ENCODE measurements around the gene SH2D6.

The SH2D6 gene

DNA sequence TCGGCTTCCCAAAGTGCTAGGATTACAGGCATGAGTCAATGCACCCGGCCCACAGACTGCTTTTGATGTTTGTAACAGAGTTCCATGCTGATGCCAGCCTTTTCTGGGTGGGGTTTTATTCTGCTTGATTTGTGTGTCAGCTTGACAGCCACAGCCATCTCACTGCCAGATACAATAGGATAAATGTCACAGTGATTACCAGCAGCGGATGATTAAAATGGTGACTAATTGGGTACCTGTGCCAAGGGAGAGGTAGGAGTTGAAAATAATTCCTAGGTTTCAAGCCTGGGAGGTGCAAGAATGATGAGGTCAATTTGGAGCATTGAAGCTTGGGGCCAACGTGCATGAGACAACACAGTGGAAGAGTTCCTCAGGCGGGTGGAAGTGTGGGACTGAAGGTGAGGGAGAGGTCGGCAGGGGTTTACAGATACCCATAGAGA lies 39.4 kb downstream of the SH2D6 start:
- no peak overlapping the region for H3K4me3 ChIP-seq (ENCODE audit: insufficient read depth in 1 of 2, low read depth in 1 of 2, low read length in 2 of 2)
- H3K27me3 ChIP-seq (ENCODE audit: control insufficient read depth in 1 of 2, insufficient read depth in 1 of 2, low read length in 2 of 2) = no peaks in the 10 kb centered on the region
- no peaks in the 10 kb centered on the region for H3K9me3 ChIP-seq (ENCODE audit: control insufficient read depth, low read length)
- no peaks in the 10 kb centered on the region for H3K36me3 ChIP-seq (ENCODE audit: control insufficient read depth in 1 of 2, insufficient read depth in 2 of 2, low read depth in 1 of 2, low read length in 2 of 2)
- H3K9ac ChIP-seq (ENCODE audit: low read length) = no peak overlapping the region
- no peak overlapping the region for H3K14ac ChIP-seq (ENCODE audit: low read length in 2 of 2)
- no peak overlapping the region for H3K23ac ChIP-seq (ENCODE audit: low read length in 2 of 2)
- H3K18ac ChIP-seq (ENCODE audit: low read depth in 1 of 2, low read length in 2 of 2) = no peak overlapping the region
- no peak overlapping the region for H2AK5ac ChIP-seq (ENCODE audit: low read length, severe bottlenecking)
- no peaks in the 10 kb centered on the region for H3K4me1 ChIP-seq (ENCODE audit: control insufficient read depth, insufficient read depth, low read depth, low read length)
- H2BK15ac ChIP-seq (ENCODE audit: low read depth, poor library complexity, severe bottlenecking) = no peak overlapping the region
- 85% methylated on average over 6 of the region's 6 CpGs for WGBS
- DNase-seq = no peak
- H2BK12ac ChIP-seq (ENCODE audit: low read length in 2 of 2) = no peak overlapping the region
- no peak overlapping the region for H3K4me2 ChIP-seq (ENCODE audit: low read length, poor library complexity, severe bottlenecking)
- no peak overlapping the region for H4K8ac ChIP-seq (ENCODE audit: low read length)
- H4K91ac ChIP-seq (ENCODE audit: low read length) = no peak overlapping the region
- H3K4ac ChIP-seq (ENCODE audit: low read depth in 1 of 2, low read length in 2 of 2) = no peak overlapping the region
- no peak overlapping the region for H3K27ac ChIP-seq (ENCODE audit: low read length, poor library complexity, severe bottlenecking)
- no peak overlapping the region for H2BK120ac ChIP-seq (ENCODE audit: low read depth, low read length)
- no peak overlapping the region for H2BK5ac ChIP-seq (ENCODE audit: low read depth, low read length, poor library complexity, severe bottlenecking)
- no peak overlapping the region for H2AFZ ChIP-seq (ENCODE audit: low read depth, low read length)
- H3K79me1 ChIP-seq (replicated peaks; ENCODE audit: low read length, poor library complexity, severe bottlenecking) = no peaks in the 10 kb centered on the region

DNA sequence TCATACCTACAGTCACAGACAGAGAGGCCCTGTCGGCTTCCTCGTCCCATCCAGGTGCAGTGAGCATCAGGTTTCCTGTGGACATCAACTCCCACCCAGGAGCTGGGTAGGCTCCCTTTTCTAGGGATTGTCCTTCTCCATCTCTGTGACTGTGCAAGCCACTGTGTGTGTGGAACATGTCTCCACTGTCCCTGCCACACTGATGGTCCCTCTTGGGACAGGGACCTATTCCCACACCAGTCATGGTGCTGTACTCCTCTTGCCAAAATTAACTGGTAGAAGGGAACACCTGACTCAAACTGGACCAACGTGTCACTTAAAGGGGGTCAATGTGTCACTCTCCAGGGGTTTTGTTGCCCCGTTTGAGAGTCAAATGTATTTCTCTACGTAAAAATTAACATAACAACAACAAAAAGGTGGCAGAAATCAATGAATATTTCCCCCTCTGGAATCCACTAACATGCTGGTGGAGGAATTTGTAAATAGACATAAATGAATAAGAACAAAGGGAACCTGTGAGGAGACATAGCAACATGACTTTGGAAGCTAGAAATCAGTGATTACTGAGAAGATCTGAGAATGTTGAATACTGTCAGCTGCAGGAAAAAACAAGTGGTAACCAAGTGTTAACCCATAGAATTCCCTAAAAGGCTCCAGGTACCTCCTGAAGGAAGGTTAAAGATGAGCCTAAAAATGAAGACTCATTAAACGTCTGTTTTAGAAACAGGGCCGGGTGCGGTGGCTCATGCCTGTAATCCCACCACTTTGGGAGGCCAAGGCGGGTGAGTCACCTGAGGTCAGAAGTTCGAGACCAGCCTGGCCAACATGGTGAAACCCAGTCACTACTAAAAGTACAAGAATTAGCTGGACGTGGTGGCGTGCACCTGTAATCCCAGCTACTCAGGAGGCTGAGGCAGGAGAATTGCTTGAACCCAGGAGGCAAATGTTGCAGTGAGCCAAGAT lies 40.4 kb downstream of the SH2D6 start:
- H3K23ac ChIP-seq (ENCODE audit: low read length in 2 of 2) = no peak overlapping the region
- DNase-seq = no peak
- H3K9ac ChIP-seq (ENCODE audit: low read length) = no peak overlapping the region
- no peaks in the 10 kb centered on the region for H3K36me3 ChIP-seq (ENCODE audit: control insufficient read depth in 1 of 2, insufficient read depth in 2 of 2, low read depth in 1 of 2, low read length in 2 of 2)
- no peak overlapping the region for H2BK5ac ChIP-seq (ENCODE audit: low read depth, low read length, poor library complexity, severe bottlenecking)
- H2AFZ ChIP-seq (ENCODE audit: low read depth, low read length) = no peak overlapping the region
- no peak overlapping the region for H2BK12ac ChIP-seq (ENCODE audit: low read length in 2 of 2)
- H3K79me1 ChIP-seq (replicated peaks; ENCODE audit: low read length, poor library complexity, severe bottlenecking) = no peaks in the 10 kb centered on the region
- 63% methylated on average over 10 of the region's 12 CpGs for WGBS
- H2BK120ac ChIP-seq (ENCODE audit: low read depth, low read length) = no peak overlapping the region
- no peaks in the 10 kb centered on the region for H3K27me3 ChIP-seq (ENCODE audit: control insufficient read depth in 1 of 2, insufficient read depth in 1 of 2, low read length in 2 of 2)
- H3K18ac ChIP-seq (ENCODE audit: low read depth in 1 of 2, low read length in 2 of 2) = no peak overlapping the region
- peak overlapping the region; percentile 12 for H2BK15ac ChIP-seq (ENCODE audit: low read depth, poor library complexity, severe bottlenecking)
- no peak overlapping the region for H3K4me3 ChIP-seq (ENCODE audit: insufficient read depth in 1 of 2, low read depth in 1 of 2, low read length in 2 of 2)
- no peak overlapping the region for H4K91ac ChIP-seq (ENCODE audit: low read length)
- no peak overlapping the region for H3K27ac ChIP-seq (ENCODE audit: low read length, poor library complexity, severe bottlenecking)
- no peak overlapping the region for H3K14ac ChIP-seq (ENCODE audit: low read length in 2 of 2)
- H3K4me1 ChIP-seq (ENCODE audit: control insufficient read depth, insufficient read depth, low read depth, low read length) = no peaks in the 10 kb centered on the region
- H2AK5ac ChIP-seq (ENCODE audit: low read length, severe bottlenecking) = no peak overlapping the region
- no peaks in the 10 kb centered on the region for H3K9me3 ChIP-seq (ENCODE audit: control insufficient read depth, low read length)
- H4K8ac ChIP-seq (ENCODE audit: low read length) = no peak overlapping the region
- H3K4ac ChIP-seq (ENCODE audit: low read depth in 1 of 2, low read length in 2 of 2) = no peak overlapping the region
- no peak overlapping the region for H3K4me2 ChIP-seq (ENCODE audit: low read length, poor library complexity, severe bottlenecking)

DNA sequence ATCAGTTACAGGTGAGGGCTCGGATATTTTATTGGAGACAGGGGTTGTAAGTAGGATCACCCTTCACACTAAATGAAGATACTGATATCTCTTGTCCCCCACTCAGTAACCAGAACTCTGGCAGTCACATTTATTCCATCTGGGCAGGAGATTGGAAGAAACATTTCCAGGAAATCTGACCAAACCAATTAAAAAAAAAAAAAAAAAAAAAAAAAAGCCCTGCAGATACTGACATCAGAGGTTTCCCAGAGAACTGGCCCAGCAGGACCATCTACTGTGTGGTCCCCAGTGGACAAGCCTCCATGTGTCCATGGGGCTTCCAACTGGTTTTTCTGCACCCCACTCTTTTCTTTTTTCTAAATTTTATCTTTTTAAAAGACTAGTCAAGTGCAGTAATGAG lies 41.3 kb downstream of the SH2D6 start:
- Histone ChIP-seq H2AK5ac (ENCODE audit: low read length, severe bottlenecking) (no peak overlapping the region), H3K27ac (ENCODE audit: low read length, poor library complexity, severe bottlenecking) (no peak overlapping the region), H2AFZ (ENCODE audit: low read depth, low read length) (no peak overlapping the region), H3K18ac (ENCODE audit: low read depth in 1 of 2, low read length in 2 of 2) (no peak overlapping the region), H2BK12ac (ENCODE audit: low read length in 2 of 2) (no peak overlapping the region), H2BK120ac (ENCODE audit: low read depth, low read length) (no peak overlapping the region), H3K14ac (ENCODE audit: low read length in 2 of 2) (no peak overlapping the region), H3K27me3 (ENCODE audit: control insufficient read depth in 1 of 2, insufficient read depth in 1 of 2, low read length in 2 of 2) (no peaks in the 10 kb centered on the region), H3K36me3 (ENCODE audit: control insufficient read depth in 1 of 2, insufficient read depth in 2 of 2, low read depth in 1 of 2, low read length in 2 of 2) (no peaks in the 10 kb centered on the region), H3K4ac (ENCODE audit: low read depth in 1 of 2, low read length in 2 of 2) (no peak overlapping the region), H3K4me1 (ENCODE audit: control insufficient read depth, insufficient read depth, low read depth, low read length) (no peaks in the 10 kb centered on the region), H3K4me2 (ENCODE audit: low read length, poor library complexity, severe bottlenecking) (no peak overlapping the region), H4K91ac (ENCODE audit: low read length) (no peak overlapping the region), H3K23ac (ENCODE audit: low read length in 2 of 2) (no peak overlapping the region), H3K9ac (ENCODE audit: low read length) (no peak overlapping the region), H2BK15ac (ENCODE audit: low read depth, poor library complexity, severe bottlenecking) (no peak overlapping the region), H3K4me3 (ENCODE audit: insufficient read depth in 1 of 2, low read depth in 1 of 2, low read length in 2 of 2) (no peak overlapping the region), H3K9me3 (ENCODE audit: control insufficient read depth, low read length) (no peaks in the 10 kb centered on the region), H2BK5ac (ENCODE audit: low read depth, low read length, poor library complexity, severe bottlenecking) (no peak overlapping the region), H3K79me1 (replicated peaks; ENCODE audit: low read length, poor library complexity, severe bottlenecking) (no peaks in the 10 kb centered on the region), H4K8ac (ENCODE audit: low read length) (no peak overlapping the region)
- WGBS = no CpG with 5 or more reads among the region's 1 CpG
- no peak for DNase-seq

DNA sequence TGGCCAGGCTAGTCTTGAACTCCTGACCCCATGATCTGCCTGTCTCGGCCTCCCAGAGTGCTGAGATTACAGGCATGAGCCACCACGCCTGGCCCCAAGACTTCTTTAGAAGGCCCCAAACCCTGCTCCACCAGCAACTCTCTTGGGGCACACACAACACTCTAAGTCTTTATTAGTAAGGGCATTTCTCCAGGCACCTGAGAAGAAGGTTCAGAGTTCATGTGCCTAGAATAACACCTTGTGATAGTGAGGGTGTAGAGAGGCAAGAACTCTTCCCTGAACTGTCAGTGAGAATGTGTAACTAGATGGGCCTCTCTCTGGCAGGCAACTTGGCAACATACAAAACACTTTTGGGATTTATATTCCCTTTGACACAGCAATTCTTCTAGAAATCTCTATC lies 43.8 kb downstream of the SH2D6 start:
- H3K4ac ChIP-seq (ENCODE audit: low read depth in 1 of 2, low read length in 2 of 2) = no peak overlapping the region
- H3K9me3 ChIP-seq (ENCODE audit: control insufficient read depth, low read length) = no peaks in the 10 kb centered on the region
- 100% methylated on average over 2 of the region's 2 CpGs for WGBS
- no peak overlapping the region for H2BK12ac ChIP-seq (ENCODE audit: low read length in 2 of 2)
- H3K4me2 ChIP-seq (ENCODE audit: low read length, poor library complexity, severe bottlenecking) = no peak overlapping the region
- no peak overlapping the region for H4K91ac ChIP-seq (ENCODE audit: low read length)
- no peak overlapping the region for H3K14ac ChIP-seq (ENCODE audit: low read length in 2 of 2)
- H3K4me1 ChIP-seq (ENCODE audit: control insufficient read depth, insufficient read depth, low read depth, low read length) = no peaks in the 10 kb centered on the region
- H3K36me3 ChIP-seq (ENCODE audit: control insufficient read depth in 1 of 2, insufficient read depth in 2 of 2, low read depth in 1 of 2, low read length in 2 of 2) = no peaks in the 10 kb centered on the region
- H2BK15ac ChIP-seq (ENCODE audit: low read depth, poor library complexity, severe bottlenecking) = no peak overlapping the region
- no peak for DNase-seq
- no peak overlapping the region for H2AFZ ChIP-seq (ENCODE audit: low read depth, low read length)
- no peak overlapping the region for H3K4me3 ChIP-seq (ENCODE audit: insufficient read depth in 1 of 2, low read depth in 1 of 2, low read length in 2 of 2)
- H3K79me1 ChIP-seq (replicated peaks; ENCODE audit: low read length, poor library complexity, severe bottlenecking) = no peaks in the 10 kb centered on the region
- no peak overlapping the region for H3K27ac ChIP-seq (ENCODE audit: low read length, poor library complexity, severe bottlenecking)
- H3K23ac ChIP-seq (ENCODE audit: low read length in 2 of 2) = no peak overlapping the region
- no peak overlapping the region for H2BK5ac ChIP-seq (ENCODE audit: low read depth, low read length, poor library complexity, severe bottlenecking)
- no peak overlapping the region for H2AK5ac ChIP-seq (ENCODE audit: low read length, severe bottlenecking)
- H2BK120ac ChIP-seq (ENCODE audit: low read depth, low read length) = no peak overlapping the region
- no peak overlapping the region for H4K8ac ChIP-seq (ENCODE audit: low read length)
- H3K18ac ChIP-seq (ENCODE audit: low read depth in 1 of 2, low read length in 2 of 2) = no peak overlapping the region
- no peaks in the 10 kb centered on the region for H3K27me3 ChIP-seq (ENCODE audit: control insufficient read depth in 1 of 2, insufficient read depth in 1 of 2, low read length in 2 of 2)
- no peak overlapping the region for H3K9ac ChIP-seq (ENCODE audit: low read length)

Measured in mesenchymal stem cell (in vitro differentiated cells and primary cell).